Activated CD4-positive, alpha-beta T cell treated with anti-CD3 and anti-CD28 coated beads, Interleukin-2, amount 50 U/mL, for 1 hour (primary cell): ENCODE data around the gene SMIM5.
A peak's percentile ranks its signal among the peaks of the same experiment; 100 is the strongest.

Experiments used
- DNase-seq: peaks from one replicate; pipeline ENCODE4 v3.0.0-alpha.2; 2020

Gene SMIM5

GRCh38 chr17:75642182-75642783 is 9.0 kb downstream of the SMIM5 start:
- no peak for DNase-seq

- no peak for DNase-seq
Measured at GRCh38 chr17:75642784-75643642, 9.8 kb downstream of the SMIM5 start.

- DNase-seq = no peak
Measured at GRCh38 chr17:75643643-75644017, 10.4 kb downstream of the SMIM5 start.

GRCh38 chr17:75645501-75645888 is 12.3 kb downstream of the SMIM5 start:
- DNase-seq = no peak

- no peak for DNase-seq
Measured at GRCh38 chr17:75645889-75646637, 12.8 kb downstream of the SMIM5 start.

- no peak for DNase-seq
Measured at GRCh38 chr17:75646638-75646992, 13.4 kb downstream of the SMIM5 start.

- DNase-seq = no peak
Measured at GRCh38 chr17:75647061-75647460, 13.8 kb downstream of the SMIM5 start.

- DNase-seq = no peak
Measured at GRCh38 chr17:75647921-75648320, 14.7 kb downstream of the SMIM5 start.

GRCh38 chr17:75649687-75650086 is 16.5 kb downstream of the SMIM5 start:
- DNase-seq = no peak

- no peak for DNase-seq
Measured at GRCh38 chr17:75650874-75651273, 17.6 kb downstream of the SMIM5 start.

GRCh38 chr17:75652341-75652740 is 19.1 kb downstream of the SMIM5 start:
- DNase-seq = no peak

GRCh38 chr17:75652934-75653549 is 19.8 kb downstream of the SMIM5 start:
- DNase-seq = no peak

GRCh38 chr17:75654176-75654575 is 20.9 kb downstream of the SMIM5 start:
- no peak for DNase-seq

- no peak for DNase-seq
Measured at GRCh38 chr17:75658237-75658636, 25.0 kb downstream of the SMIM5 start.

- DNase-seq = no peak
Measured at GRCh38 chr17:75661531-75661930, 28.3 kb downstream of the SMIM5 start.

- DNase-seq = no peak
Measured at GRCh38 chr17:75662511-75662910, 29.3 kb downstream of the SMIM5 start.

- DNase-seq = no peak
Measured at GRCh38 chr17:75664099-75664549, 30.9 kb downstream of the SMIM5 start.

- DNase-seq = no peak
Measured at GRCh38 chr17:75665981-75666380, 32.7 kb downstream of the SMIM5 start.

GRCh38 chr17:75666959-75667790 is 33.9 kb downstream of the SMIM5 start, which contains the start of the genes RECQL5 and SAP30BP:
Gene RECQL5, minus strand, starts transcription at chr17:75667154. Its CDS starts 597 bp downstream, at chr17:75666557.
Gene SAP30BP, plus strand, starts transcription at chr17:75667338. Its CDS starts 35 bp downstream, at chr17:75667373.
- DNase-seq = peak; percentile 99

- DNase-seq = no peak
Measured at GRCh38 chr17:75667825-75668224, 34.6 kb downstream of the SMIM5 start.

- no peak for DNase-seq
Measured at GRCh38 chr17:75668489-75668888, 35.3 kb downstream of the SMIM5 start.

- DNase-seq = no peak
Measured at GRCh38 chr17:75670868-75671267, 37.6 kb downstream of the SMIM5 start.
